HG02588 (cell line): ENCODE measurements around the gene TBC1D22A.
"Not testable (repeated sequence)": the region's sequence is repeated elsewhere in the genome, so short reads cannot be mapped to it uniquely, and the experiment has no call there.

Experiments
- ATAC-seq: cut with Tn5 transposase; IDR thresholded peaks from one replicate; pipeline ENCODE4 v1.9.1; 2021; ENCODE audit warnings: mild to moderate bottlenecking, moderate library complexity; ENCODE audit not compliant: unreplicated experiment

TBC1D22A gene

DNA sequence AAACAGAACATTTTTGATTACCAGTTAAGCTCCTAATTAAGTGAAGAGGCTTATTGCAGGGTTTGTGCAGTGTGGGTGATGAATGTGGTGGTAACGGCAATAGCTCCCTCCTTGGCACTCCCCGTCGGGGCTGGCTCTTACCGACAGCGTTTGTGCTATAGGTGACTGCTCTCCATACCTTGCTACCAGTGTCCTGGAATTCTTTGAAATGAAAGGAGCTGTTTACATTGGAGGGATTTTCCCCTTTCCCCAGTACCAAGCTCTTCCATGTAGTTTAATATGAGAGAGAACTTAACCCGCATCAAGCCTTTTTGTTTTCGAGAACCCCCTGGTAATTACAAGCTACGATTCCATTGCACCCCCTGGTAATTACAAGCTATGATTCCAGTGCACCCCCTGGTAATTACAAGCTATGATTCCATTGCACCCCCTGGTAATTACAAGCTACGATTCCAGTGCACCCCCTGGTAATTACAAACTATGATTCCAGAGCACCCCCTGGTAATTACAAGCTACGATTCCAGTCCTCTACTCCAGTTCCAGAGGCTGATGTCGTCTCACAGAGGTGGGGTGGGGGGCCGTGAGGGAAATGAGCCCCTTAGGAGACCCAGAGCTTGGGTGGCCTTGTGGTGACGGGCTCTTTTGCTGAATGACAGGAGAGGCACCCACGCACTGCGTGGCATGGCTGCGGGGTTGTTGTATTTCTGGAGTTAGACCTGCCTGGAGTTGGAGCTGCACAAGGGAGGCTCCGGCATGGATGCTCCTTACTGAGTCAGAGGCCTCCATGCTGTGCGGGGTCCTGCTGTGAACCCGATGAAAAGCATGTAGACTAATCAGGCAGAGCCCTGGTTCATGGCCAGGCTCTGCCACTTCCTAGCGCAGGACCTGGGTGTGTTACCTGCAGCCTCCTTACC lies 205.3 kb downstream of the TBC1D22A start:
- ATAC-seq = no peak

GRCh38 chr22:46968359-46968740 lies 205.9 kb downstream of the TBC1D22A start:
- no peak for ATAC-seq

- ATAC-seq = no peak
These were observed 206.4 kb downstream of the TBC1D22A start for GRCh38 chr22:46968848-46969247.

DNA sequence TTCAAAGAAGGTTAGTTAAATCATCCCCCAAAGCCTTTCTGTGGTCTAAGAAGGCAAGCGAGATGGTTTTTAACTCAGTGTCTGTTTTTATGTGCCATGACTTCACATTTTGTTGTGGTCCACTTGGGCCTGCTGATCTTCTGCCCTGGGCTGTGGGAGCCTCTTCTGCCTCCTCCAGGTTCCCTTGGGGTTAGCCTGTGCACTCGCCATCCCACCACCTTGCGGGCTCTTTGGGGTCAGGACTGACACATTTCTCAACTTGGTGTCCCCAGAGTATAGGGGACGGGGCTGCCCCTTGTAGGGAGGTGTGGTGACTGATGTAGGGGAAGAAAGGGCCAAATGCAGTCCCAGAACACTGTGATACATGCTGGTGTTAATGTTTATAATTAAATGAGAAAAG lies 207.0 kb downstream of the TBC1D22A start:
- ATAC-seq = peak; percentile 83

GRCh38 chr22:46969961-46970360 lies 207.5 kb downstream of the TBC1D22A start:
- ATAC-seq = peak; percentile 16

GRCh38 chr22:46970411-46971098 lies 208.1 kb downstream of the TBC1D22A start:
- no peak for ATAC-seq

- no peak for ATAC-seq
These were observed 208.8 kb downstream of the TBC1D22A start for GRCh38 chr22:46971099-46971763.

- ATAC-seq = no peak
These were observed 209.3 kb downstream of the TBC1D22A start for GRCh38 chr22:46971764-46972125.

GRCh38 chr22:46972256-46972655 lies 209.8 kb downstream of the TBC1D22A start:
- ATAC-seq = no peak

DNA sequence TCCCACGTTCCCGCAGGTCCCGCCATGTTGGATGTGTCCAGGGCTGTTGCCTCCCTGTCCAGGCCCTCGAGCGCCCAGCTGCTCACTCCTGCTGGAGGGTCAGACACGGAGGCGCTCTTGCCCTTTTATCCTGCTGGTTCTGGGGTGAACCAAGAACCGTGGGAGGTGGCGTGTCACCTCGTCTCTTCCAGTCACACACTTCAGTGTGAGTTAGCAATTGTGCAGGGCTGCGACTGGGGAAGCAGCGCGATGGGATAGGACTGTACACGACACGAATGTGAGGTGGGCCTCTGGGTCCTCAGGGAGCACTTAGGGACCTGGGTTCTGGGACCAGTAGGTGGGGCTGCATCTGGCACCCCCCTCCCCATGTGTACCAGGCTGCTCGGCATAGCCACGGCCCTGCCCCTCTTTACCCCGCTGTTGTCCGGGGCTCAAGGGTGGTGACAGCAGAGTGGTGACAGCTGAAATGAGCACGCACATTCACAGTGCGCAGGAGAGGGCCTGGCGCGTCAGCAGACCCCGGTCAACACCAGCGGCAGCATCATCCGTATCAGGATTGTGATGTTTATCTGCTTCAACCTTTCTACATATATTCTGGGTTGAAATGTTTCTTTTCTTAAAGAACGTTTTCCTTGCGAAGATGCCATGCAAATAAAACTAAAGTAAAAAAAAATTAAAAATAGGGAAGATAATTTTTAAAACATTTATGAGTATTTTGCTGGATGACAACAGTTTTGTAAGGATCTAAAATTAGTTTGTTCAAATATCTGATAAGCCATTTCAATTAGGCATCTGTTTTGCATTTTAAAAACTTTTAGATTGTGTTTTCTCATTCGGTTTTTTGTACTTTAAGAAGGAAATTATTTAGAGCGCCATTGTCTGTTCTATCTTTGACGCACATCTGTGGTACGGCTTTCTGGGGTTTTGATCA lies 210.7 kb downstream of the TBC1D22A start:
- no peak for ATAC-seq

DNA sequence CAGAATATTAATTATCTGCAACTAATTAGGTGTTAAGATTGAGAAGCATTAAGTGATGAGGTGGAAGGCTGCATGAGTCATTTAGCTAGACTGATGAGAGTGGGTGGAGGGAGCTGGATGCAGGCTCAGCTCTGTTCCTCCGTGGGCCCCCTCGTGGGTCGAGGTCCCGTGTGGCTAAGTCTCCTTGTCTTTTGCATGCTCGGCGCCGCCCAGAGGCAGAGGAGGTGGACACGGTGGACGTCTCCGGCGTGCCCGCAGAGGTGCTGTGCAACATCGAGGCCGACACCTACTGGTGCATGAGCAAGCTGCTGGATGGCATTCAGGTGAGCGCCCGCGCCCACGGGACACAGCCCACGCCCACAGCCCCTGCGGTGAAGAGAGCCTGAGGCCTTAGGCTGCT lies 211.6 kb downstream of the TBC1D22A start:
- no peak for ATAC-seq

DNA sequence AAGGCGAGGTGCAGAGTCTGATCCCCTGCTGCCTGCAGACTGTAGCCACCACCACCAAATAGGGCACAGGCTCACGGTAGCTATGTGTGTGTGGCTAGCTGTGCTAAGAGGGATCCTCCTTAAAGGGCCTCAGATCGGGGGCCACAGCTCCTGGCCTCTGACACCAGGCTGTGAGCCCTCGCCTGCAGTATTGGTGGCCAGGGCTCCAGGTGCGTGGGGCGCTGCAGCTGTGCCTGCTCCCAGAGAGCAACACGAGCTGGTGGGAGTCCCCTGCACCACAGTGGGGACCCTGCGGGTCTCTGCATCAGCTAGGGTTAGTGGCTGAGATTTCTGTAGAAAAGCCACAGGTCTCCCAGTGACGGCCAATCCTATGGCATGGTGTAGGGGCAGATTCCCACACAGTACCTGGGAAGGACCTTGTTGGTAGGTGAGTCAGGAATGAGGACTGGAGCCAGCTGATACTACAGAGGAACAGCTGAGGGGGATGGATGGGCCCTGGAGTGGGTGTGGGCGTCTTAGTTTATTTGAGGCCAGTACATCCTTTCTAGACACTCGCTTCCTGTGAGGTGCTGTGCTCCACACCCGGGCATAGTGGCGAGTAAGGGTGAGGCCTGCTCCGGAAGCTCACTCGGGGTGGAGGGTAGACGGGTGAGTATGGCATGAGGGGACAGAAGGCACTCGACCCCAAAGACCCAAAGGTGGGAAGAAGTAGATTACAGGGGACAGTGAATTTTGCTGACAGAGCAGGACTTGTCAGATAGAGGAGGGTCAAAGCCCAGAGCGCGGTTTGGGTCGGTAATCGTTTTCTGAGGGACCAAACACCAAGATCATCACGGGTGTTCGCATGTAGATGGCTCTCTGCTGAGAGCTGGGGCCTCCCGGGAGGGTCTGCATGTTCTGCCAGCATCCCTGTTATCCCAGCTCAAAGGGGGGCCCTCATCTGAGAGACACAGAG lies 212.5 kb downstream of the TBC1D22A start:
- no peak for ATAC-seq

DNA sequence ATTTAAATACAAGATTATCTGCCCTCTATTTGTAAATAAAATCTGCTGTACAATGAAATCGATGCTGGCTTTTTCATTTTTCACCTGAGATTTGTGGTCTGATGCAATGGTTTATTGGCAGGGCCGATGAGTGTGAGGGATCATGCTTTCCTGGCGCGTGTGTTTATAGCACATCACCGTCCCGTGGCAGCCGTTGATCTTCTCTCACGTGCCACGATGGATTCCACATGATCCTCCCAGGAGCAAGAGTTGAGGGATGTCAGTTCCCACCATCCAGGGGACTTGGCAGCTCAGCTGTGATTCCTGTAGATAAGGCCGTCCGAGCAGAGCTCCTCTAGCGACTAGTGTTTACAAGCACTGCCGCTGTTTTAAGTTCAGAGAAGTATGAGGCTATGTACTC lies 213.7 kb downstream of the TBC1D22A start:
- ATAC-seq = no peak

GRCh38 chr22:46976598-46976997 lies 214.1 kb downstream of the TBC1D22A start:
- ATAC-seq = no peak

DNA sequence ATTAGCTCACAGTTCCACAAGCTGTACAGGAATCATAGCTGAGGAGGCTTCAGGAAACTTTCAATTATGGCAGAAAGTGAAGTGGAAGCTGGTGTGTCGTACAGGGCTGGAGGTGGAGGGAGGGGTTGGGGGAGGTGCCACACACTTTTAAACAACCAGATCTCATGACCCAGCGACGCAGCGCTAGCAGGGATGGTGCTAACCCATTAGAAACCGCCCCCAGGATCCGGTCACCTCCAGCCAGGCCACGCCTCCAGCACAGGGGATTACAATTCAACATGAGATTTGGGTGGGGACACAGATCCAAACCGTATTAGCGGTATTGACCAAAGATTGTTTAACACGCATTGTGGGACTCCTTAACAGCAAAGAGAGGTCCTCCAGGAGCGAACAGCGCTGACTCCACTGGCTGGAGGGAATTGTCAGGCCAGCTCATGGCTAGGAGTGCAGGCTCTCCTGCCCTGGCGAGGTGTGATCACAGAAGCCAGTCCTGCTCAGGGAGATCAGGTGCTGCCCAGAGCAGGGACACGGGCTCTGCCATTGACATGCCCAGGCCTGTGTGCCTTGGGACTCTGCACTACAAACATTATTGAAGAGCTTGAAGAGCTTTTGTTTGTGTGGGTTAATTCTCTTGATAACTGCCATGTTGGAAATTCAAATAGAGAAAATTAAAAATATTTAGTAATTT lies 215.3 kb downstream of the TBC1D22A start:
- ATAC-seq = no peak

GRCh38 chr22:46978668-46979067 lies 216.2 kb downstream of the TBC1D22A start:
- not testable (repeated sequence) for ATAC-seq

DNA sequence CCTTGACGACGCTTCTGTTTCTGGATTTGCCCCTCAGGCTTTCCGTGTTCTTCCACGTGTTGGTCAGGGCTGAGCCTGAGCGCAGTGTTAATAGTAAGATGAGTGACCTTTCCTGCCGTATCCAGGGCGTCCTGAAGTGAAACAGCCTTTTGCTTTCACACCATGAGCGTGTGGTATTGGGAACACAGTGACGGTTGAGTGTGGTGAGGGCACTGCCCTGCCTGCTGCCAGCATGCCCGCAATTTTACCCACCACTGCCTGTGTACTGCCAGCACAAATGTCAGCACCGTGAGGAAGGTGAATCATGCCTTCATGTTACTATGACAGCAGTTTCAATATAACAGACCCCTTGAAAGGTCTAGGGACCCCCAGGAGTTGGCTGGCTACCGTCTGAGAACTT lies 217.1 kb downstream of the TBC1D22A start:
- ATAC-seq = no peak

DNA sequence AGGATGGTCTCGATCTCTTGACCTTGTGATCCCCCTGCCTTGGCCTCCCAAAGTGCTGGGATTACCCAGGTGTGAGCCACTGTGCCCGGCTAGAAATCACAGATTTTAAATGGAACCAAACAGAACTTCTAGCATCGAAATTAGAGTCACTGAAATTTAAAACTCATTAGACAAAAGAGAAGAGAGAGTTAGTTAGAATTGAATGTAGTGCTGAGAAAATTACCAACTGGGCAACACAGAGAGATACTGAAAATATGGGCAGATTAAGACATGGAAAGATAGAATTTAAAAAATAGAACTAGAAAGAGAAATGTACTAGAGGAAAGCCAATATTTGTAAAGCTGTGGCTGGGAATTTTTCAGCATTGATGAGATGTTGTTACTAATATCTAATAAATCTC lies 217.9 kb downstream of the TBC1D22A start:
- ATAC-seq = no peak

GRCh38 chr22:46982635-46983034 lies 220.2 kb downstream of the TBC1D22A start:
- ATAC-seq = no peak
